WERI-Rb-1 (cell line): ENCODE results near the gene DEK.

Experiments
- DNase-seq: peaks from one replicate; pipeline ENCODE4 v3.0.0-alpha.2; 2020
- H3K27ac ChIP-seq: fragments of 250-450 bp; sonication (Bioruptor Pico); 2 replicates; pipeline ENCODE4 v1.5.1; 2020; ENCODE audit warnings: mild to moderate bottlenecking, moderate library complexity
- H3K27me3 ChIP-seq: fragments of 250-450 bp; sonication (Bioruptor Pico); 2 replicates; pipeline ENCODE4 v1.5.1; 2021; ENCODE audit warnings: mild to moderate bottlenecking, low read depth, moderate library complexity; ENCODE audit not compliant: insufficient read depth, severe bottlenecking
- H3K36me3 ChIP-seq: fragments of 250-450 bp; sonication (Bioruptor Pico); 2 replicates; pipeline ENCODE4 v1.5.1; 2020; ENCODE audit warnings: mild to moderate bottlenecking, moderate library complexity
- H3K4me3 ChIP-seq: 2 replicates; pipeline ENCODE4 v1.5.1; 2011; ENCODE audit warnings: low read depth, mild to moderate bottlenecking, control low read depth, low read length
- H3K9me3 ChIP-seq: fragments of 250-450 bp; sonication (Bioruptor Pico); 2 replicates; pipeline ENCODE4 v1.5.1; 2021; ENCODE audit warnings: mild to moderate bottlenecking, moderate library complexity; ENCODE audit not compliant: severe bottlenecking
- CTCF ChIP-seq: IDR thresholded peaks from 2 replicates; pipeline ENCODE4 v1.5.1; 2011; ENCODE audit warnings: low read depth, mild to moderate bottlenecking, control low read depth, inconsistent platforms, low read length

The DEK gene

GRCh38 chr6:18263418-18264218 is 712 bp downstream of the DEK start:
- H3K4me3 ChIP-seq, result peak overlapping the region; percentile 99
- 0 out of 2 replicates have a peak, but pooled peaks have one; percentile 0 for TF ChIP-seq CTCF

GRCh38 chr6:18262702-18263417 is 1.5 kb downstream of the DEK start:
- H3K4me3 ChIP-seq, result peak overlapping the region; percentile 99
- no peak for TF ChIP-seq CTCF
- peak overlapping the region; percentile 100 for H3K27ac ChIP-seq
- peaks cover 8% of the 10 kb centered on the region for H3K9me3 ChIP-seq
- no peaks in the 10 kb centered on the region for H3K27me3 ChIP-seq
- no peak for DNase-seq
- H3K36me3 ChIP-seq, result peaks cover 56% of the 10 kb centered on the region

More at GRCh38 chr6:18263418-18264218, 712 bp downstream of the DEK start:
- H3K27ac ChIP-seq, result peak overlapping the region; percentile 100
- DNase-seq, result no peak
- peaks cover 49% of the 10 kb centered on the region for H3K36me3 ChIP-seq
- peaks cover 8% of the 10 kb centered on the region for H3K9me3 ChIP-seq
- no peaks in the 10 kb centered on the region for H3K27me3 ChIP-seq

DNA sequence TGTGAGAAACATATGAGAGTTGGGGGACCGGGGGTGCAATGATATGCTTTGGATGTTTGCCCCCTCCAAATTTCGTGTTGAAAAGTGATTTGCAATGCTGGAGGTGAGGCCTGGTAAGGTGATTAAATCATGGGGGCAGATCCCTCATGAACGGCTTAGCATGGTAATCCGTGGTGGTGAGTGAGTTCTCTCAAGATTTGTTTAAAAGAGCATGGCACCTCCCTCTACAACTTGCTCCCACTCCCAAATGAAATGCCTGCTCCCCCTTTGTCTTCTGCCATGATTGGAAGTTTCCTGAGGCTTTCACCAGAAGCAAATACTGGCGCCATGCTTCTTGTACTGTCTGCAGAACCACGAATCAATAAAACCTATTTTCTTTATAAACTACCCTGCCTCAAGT is 2.5 kb downstream of the DEK start:
- TF ChIP-seq CTCF, result no peak
- peaks cover 66% of the 10 kb centered on the region for H3K36me3 ChIP-seq
- no peaks in the 10 kb centered on the region for H3K27me3 ChIP-seq
- peaks cover 8% of the 10 kb centered on the region for H3K9me3 ChIP-seq
- DNase-seq, result peak; percentile 81
- peak overlapping the region; percentile 100 for H3K27ac ChIP-seq
- H3K4me3 ChIP-seq, result peak overlapping the region; percentile 99

DNA sequence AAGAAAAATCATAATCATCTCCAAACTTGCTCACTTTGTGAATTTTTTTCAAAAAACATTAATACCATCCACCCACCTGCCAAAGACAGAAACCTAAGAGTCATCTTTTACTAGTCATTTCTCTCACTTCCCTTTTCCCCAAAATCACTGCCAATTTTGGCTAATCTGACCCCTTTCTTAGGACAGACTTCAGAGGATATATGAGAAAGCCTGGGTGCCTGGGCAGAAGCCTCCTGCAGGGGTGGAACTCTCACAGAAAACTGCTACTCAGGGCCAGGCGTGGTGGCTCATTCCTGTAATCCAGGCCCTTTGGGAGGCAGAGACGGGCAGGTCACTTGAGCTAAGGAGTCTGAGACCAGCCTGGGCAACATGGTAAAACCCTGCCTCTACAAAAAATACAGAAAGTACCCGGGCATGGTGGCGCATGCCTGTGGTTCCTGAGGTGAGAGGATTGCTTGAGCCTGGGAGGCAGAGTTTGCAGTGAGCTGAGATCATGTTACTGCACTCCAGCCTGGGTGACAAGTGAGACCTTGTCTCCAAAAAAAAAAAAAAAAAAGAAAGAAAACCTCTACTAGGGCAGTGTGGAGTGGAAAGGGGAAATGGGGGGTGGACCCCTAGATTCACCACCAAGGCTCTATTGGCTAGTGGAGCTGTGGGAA is 3.8 kb downstream of the DEK start:
- H3K27ac ChIP-seq, result peak overlapping the region; percentile 25
- H3K9me3 ChIP-seq, result peaks cover 2% of the 10 kb centered on the region
- no peak for TF ChIP-seq CTCF
- peak overlapping the region; percentile 99 for H3K4me3 ChIP-seq
- H3K27me3 ChIP-seq, result no peaks in the 10 kb centered on the region
- peaks cover 79% of the 10 kb centered on the region for H3K36me3 ChIP-seq
- DNase-seq, result no peak

DNA sequence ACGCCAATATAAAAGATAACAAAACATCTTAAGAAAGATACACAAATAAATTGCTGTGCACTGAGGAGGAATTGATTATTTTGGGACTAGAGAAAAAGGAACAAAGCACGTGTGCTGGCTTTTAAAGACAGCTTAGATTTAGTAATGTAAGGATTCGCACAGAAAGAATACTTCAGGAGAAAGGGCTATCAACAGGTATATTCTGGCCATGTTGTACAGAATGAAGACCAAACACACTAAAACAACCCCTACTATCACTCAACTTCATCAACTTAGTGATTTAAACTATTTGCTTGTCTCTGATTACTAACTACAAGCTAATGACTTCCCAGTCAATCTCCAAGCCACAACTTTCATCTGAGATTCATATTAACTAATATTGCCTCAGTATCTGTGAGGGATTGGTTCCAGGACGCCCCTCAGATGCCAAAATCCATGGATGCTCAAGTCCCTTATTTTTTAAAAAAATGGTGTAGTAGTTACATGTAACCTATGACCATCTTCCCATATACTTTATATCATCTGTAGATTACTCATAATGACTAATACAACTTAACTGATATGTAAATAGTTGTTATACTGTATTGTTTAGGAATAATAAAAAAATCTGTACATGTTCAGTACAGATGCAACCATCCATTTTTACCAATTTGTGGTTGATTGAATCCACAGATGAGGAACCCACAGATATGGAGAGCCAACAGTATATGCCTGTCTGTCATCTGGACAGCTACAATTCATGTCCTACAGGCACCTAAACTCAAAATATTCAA is 4.5 kb downstream of the DEK start:
- Histone ChIP-seq H3K4me3 (no peak overlapping the region), H3K9me3 (no peaks in the 10 kb centered on the region), H3K36me3 (peaks cover 86% of the 10 kb centered on the region), H3K27me3 (no peaks in the 10 kb centered on the region), H3K27ac (no peak overlapping the region)
- no peak for DNase-seq
- TF ChIP-seq CTCF, result no peak
